SK-N-SH treated with all-trans-retinoic acid at 6 μM for 48 hours (cell line): Measurements from ENCODE around the gene UBE2H.

Source experiments
- ATAC-seq: fragments of 200-7000 bp; cut with Tn5 transposase; 3 replicates; pipeline ENCODE4 v1.9.1; 2020; ENCODE audit warnings: mild to moderate bottlenecking, moderate library complexity
- CSDC2 ChIP-seq: fragments of 250-450 bp; sonication (Bioruptor Pico); IDR thresholded peaks from 2 replicates; pipeline ENCODE4 v1.5.0; 2020; ENCODE audit warnings: mild to moderate bottlenecking, moderate library complexity
- CSRNP3 ChIP-seq: fragments of 250-450 bp; sonication (Bioruptor Pico); IDR thresholded peaks from 2 replicates; pipeline ENCODE4 v1.5.1; 2021; ENCODE audit warnings: mild to moderate bottlenecking, moderate library complexity
- ESRRG ChIP-seq: fragments of 250-450 bp; sonication (Bioruptor Pico); IDR thresholded peaks from 2 replicates; pipeline ENCODE4 v1.6.1; 2021; ENCODE audit warnings: mild to moderate bottlenecking
- GLIS3 ChIP-seq: fragments of 250-450 bp; sonication (Bioruptor Pico); IDR thresholded peaks from 2 replicates; pipeline ENCODE4 v1.5.0; 2020; ENCODE audit warnings: mild to moderate bottlenecking, moderate library complexity
- ISL1 ChIP-seq: fragments of 250-450 bp; sonication (Bioruptor Pico); IDR thresholded peaks from 2 replicates; pipeline ENCODE4 v2.1.2; 2022; ENCODE audit warnings: mild to moderate bottlenecking, moderate library complexity
- OSR1 ChIP-seq: fragments of 250-450 bp; sonication (Bioruptor Pico); IDR thresholded peaks from 2 replicates; pipeline ENCODE4 v1.8.0; 2022; ENCODE audit warnings: moderate library complexity, mild to moderate bottlenecking, inconsistent platforms
- PATZ1 ChIP-seq: fragments of 250-450 bp; sonication (Bioruptor Pico); IDR thresholded peaks from 2 replicates; pipeline ENCODE4 v1.8.0; 2020; ENCODE audit warnings: mild to moderate bottlenecking, moderate library complexity, borderline replicate concordance
- PPARA ChIP-seq: fragments of 250-450 bp; sonication (Bioruptor Pico); IDR thresholded peaks from 2 replicates; pipeline ENCODE4 v1.5.0; 2020; ENCODE audit warnings: mild to moderate bottlenecking, borderline replicate concordance
- RARB ChIP-seq: fragments of 250-450 bp; sonication (Bioruptor Pico); IDR thresholded peaks from 2 replicates; pipeline ENCODE4 v1.8.0; 2021; ENCODE audit warnings: mild to moderate bottlenecking, moderate library complexity
- SNAI2 ChIP-seq: fragments of 250-450 bp; sonication (Bioruptor Pico); IDR thresholded peaks from 2 replicates; pipeline ENCODE4 v1.5.0; 2020; ENCODE audit warnings: mild to moderate bottlenecking, moderate library complexity
- TCF4 ChIP-seq: fragments of 250-450 bp; sonication (Bioruptor Pico); IDR thresholded peaks from 2 replicates; pipeline ENCODE4 v1.8.0; 2021; ENCODE audit warnings: mild to moderate bottlenecking, moderate library complexity, borderline replicate concordance
- TOX ChIP-seq: fragments of 250-450 bp; sonication (Bioruptor Pico); IDR thresholded peaks from 2 replicates; pipeline ENCODE4 v1.8.0; 2021; ENCODE audit warnings: mild to moderate bottlenecking, moderate library complexity, borderline replicate concordance
- TSHZ2 ChIP-seq: fragments of 250-450 bp; sonication (Bioruptor Pico); IDR thresholded peaks from 2 replicates; pipeline ENCODE4 v1.5.0; 2020; ENCODE audit warnings: mild to moderate bottlenecking, moderate library complexity
- ZFP30 ChIP-seq: fragments of 450-650 bp; formaldehyde crosslinking; IDR thresholded peaks from 2 replicates; pipeline ENCODE4 v1.5.0; 2022; ENCODE audit warnings: mild to moderate bottlenecking, moderate library complexity
- ZNF565 ChIP-seq: fragments of 450-650 bp; formaldehyde crosslinking; conservative IDR thresholded peaks from 2 replicates; pipeline ENCODE4 v1.5.0; 2020; ENCODE audit warnings: low read depth, mild to moderate bottlenecking, moderate library complexity
- ZNF70 ChIP-seq: fragments of 450-650 bp; formaldehyde crosslinking; IDR thresholded peaks from 2 replicates; pipeline ENCODE4 v1.5.0; 2020; ENCODE audit warnings: mild to moderate bottlenecking, moderate library complexity
- ZNF8 ChIP-seq: fragments of 450-650 bp; formaldehyde crosslinking; IDR thresholded peaks from 2 replicates; pipeline ENCODE4 v1.5.0; 2020; ENCODE audit warnings: mild to moderate bottlenecking, moderate library complexity

Gene UBE2H

GRCh38 chr7:129799350-129799955 is 153.3 kb downstream of the UBE2H start:
- TF ChIP-seq CSDC2 (CRISPR knock-in tag) (no peak), RARB (CRISPR knock-in tag) (no peak), ZNF70 (CRISPR knock-in tag) (no peak), ZNF8 (no peak), ESRRG (CRISPR knock-in tag) (no peak), TOX (no peak), OSR1 (CRISPR knock-in tag) (no peak), TSHZ2 (no peak), SNAI2 (no peak), GLIS3 (CRISPR knock-in tag) (no peak), ISL1 (CRISPR knock-in tag) (no peak), CSRNP3 (CRISPR knock-in tag) (no peak)
- ATAC-seq, result peak; percentile 6; the same call in 2 of the 3 replicates

GRCh38 chr7:129798616-129799349 is 154.0 kb downstream of the UBE2H start:
- TF ChIP-seq PATZ1 (CRISPR knock-in tag), result no peak
- ATAC-seq, result no peak; the same call in 2 of the 3 replicates

GRCh38 chr7:129797214-129797789 is 155.5 kb downstream of the UBE2H start:
- no peak for ATAC-seq
- TF ChIP-seq TCF4, result no peak
- TF ChIP-seq TSHZ2, result no peak
- no peak for TF ChIP-seq ZNF565 (CRISPR knock-in tag)
- no peak for TF ChIP-seq ZNF70 (CRISPR knock-in tag)
- TF ChIP-seq CSRNP3 (CRISPR knock-in tag), result no peak
- no peak for TF ChIP-seq ESRRG (CRISPR knock-in tag)
- TF ChIP-seq OSR1 (CRISPR knock-in tag), result no peak
- no peak for TF ChIP-seq GLIS3 (CRISPR knock-in tag)
- TF ChIP-seq PPARA (CRISPR knock-in tag), result no peak
- no peak for TF ChIP-seq ZFP30 (CRISPR knock-in tag)
- no peak for TF ChIP-seq PATZ1 (CRISPR knock-in tag)
- TF ChIP-seq, all 23 proteins: peak for 0
